Measurements from ENCODE around the gene ZNF195. TPM values are rescaled to one million over a fixed set of nuclear protein-coding genes. Genes with fewer than 3 reads are reported as not detected.

ZNF195 gene
- total RNA-seq, 1 experiment from 2014 or later = 49.2 TPM

- POLR2A ChIA-PET (ENCODE audit: low non-redundant PET) = no interaction called here
- no peak for DNase-seq (ENCODE audit: low spot score)
- intact Hi-C loops (cut with micrococcal nuclease; ENCODE audit: unreplicated experiment) = no loop called here
- peaks cover 59% of the 10 kb centered on the region for H3K9me3 ChIP-seq (ENCODE audit: low read depth, low read length, poor library complexity, severe bottlenecking)
- BruUV-seq (replicated peaks) = no TSS peak
- peaks cover 8% of the 10 kb centered on the region for H3K4me1 ChIP-seq (ENCODE audit: insufficient read depth, low read length, poor library complexity, severe bottlenecking)
- no peak overlapping the region for H3K4me3 ChIP-seq (ENCODE audit: low read depth, low read length, poor library complexity, severe bottlenecking)
- peaks cover 40% of the 10 kb centered on the region for H3K36me3 ChIP-seq (ENCODE audit: insufficient read depth, low read length, poor library complexity, severe bottlenecking)
- CTCF ChIA-PET = no interaction called here
- H3K27me3 ChIP-seq (replicated peaks; ENCODE audit: insufficient read depth, low read depth, low read length, poor library complexity) = no peaks in the 10 kb centered on the region
- no peak overlapping the region for H3K27ac ChIP-seq (ENCODE audit: low read depth, low read length, poor library complexity, severe bottlenecking)
- no peak for TF ChIP-seq EZH2 (IDR thresholded peaks at IDR 0.05; ENCODE audit: borderline replicate concordance, low read depth, low read length, poor library complexity, severe bottlenecking)
- no peak for TF ChIP-seq CTCF (conservative IDR thresholded peaks at IDR 0.05; ENCODE audit: low read depth, low read length)
Observed at GRCh38 chr11:3356858-3357257, 22.1 kb downstream of the ZNF195 start.

- Histone ChIP-seq H3K36me3 (ENCODE audit: insufficient read depth, low read length, poor library complexity, severe bottlenecking) (peaks cover 2% of the 10 kb centered on the region), H3K27ac (ENCODE audit: low read depth, low read length, poor library complexity, severe bottlenecking) (no peak overlapping the region), H3K9me3 (ENCODE audit: low read depth, low read length, poor library complexity, severe bottlenecking) (peaks cover 21% of the 10 kb centered on the region), H3K4me3 (ENCODE audit: low read depth, low read length, poor library complexity, severe bottlenecking) (no peak overlapping the region), H3K27me3 (replicated peaks; ENCODE audit: insufficient read depth, low read depth, low read length, poor library complexity) (no peaks in the 10 kb centered on the region), H3K4me1 (ENCODE audit: insufficient read depth, low read length, poor library complexity, severe bottlenecking) (peaks cover 8% of the 10 kb centered on the region)
- ChIA-PET POLR2A (ENCODE audit: low non-redundant PET) (no interaction called here), CTCF (no interaction called here)
- TF ChIP-seq EZH2 (IDR thresholded peaks at IDR 0.05; ENCODE audit: borderline replicate concordance, low read depth, low read length, poor library complexity, severe bottlenecking) (no peak), CTCF (conservative IDR thresholded peaks at IDR 0.05; ENCODE audit: low read depth, low read length) (no peak)
- intact Hi-C loops (cut with micrococcal nuclease; ENCODE audit: unreplicated experiment) = no loop called here
- BruUV-seq (replicated peaks) = no TSS peak
- DNase-seq (ENCODE audit: low spot score) = peak; percentile 76
Observed at GRCh38 chr11:3353066-3353465, 25.9 kb downstream of the ZNF195 start.

- no peaks in the 10 kb centered on the region for H3K4me1 ChIP-seq (ENCODE audit: insufficient read depth, low read length, poor library complexity, severe bottlenecking)
- no peak overlapping the region for H3K27ac ChIP-seq (ENCODE audit: low read depth, low read length, poor library complexity, severe bottlenecking)
- no peak overlapping the region for H3K4me3 ChIP-seq (ENCODE audit: low read depth, low read length, poor library complexity, severe bottlenecking)
- H3K27me3 ChIP-seq (replicated peaks; ENCODE audit: insufficient read depth, low read depth, low read length, poor library complexity) = no peaks in the 10 kb centered on the region
- no TSS peak for BruUV-seq (replicated peaks)
- TF ChIP-seq EZH2 (IDR thresholded peaks at IDR 0.05; ENCODE audit: borderline replicate concordance, low read depth, low read length, poor library complexity, severe bottlenecking) (no peak), CTCF (conservative IDR thresholded peaks at IDR 0.05; ENCODE audit: low read depth, low read length) (no peak)
- H3K9me3 ChIP-seq (ENCODE audit: low read depth, low read length, poor library complexity, severe bottlenecking) = peaks cover 5% of the 10 kb centered on the region
- no peak for DNase-seq (ENCODE audit: low spot score)
- intact Hi-C loops (cut with micrococcal nuclease; ENCODE audit: unreplicated experiment) = no loop called here
- H3K36me3 ChIP-seq (ENCODE audit: insufficient read depth, low read length, poor library complexity, severe bottlenecking) = no peaks in the 10 kb centered on the region
- POLR2A ChIA-PET (ENCODE audit: low non-redundant PET) = no interaction called here
- CTCF ChIA-PET = no interaction called here
Observed at GRCh38 chr11:3347127-3347526, 31.8 kb downstream of the ZNF195 start.

Data from A673 (cell line).